Prostate gland (tissue), 2 donors: ENCODE measurements around the gene ARF6. TPM values are rescaled to one million over a fixed set of nuclear protein-coding genes. Genes with fewer than 3 reads are reported as not detected.

Experiments
- DNase-seq: peaks from one replicate; pipeline ENCODE4 v3.0.0-alpha.2; 2019; ENCODE audit warnings: low spot score
- H3K27ac ChIP-seq, 2 donors: fragments of 200-600 bp; sonication (generic); 2 replicates each; pipeline ENCODE4 v1.5.1; 2017 to 2019
- H3K27me3 ChIP-seq: fragments of 200-600 bp; sonication (generic); replicated peaks from 2 replicates; pipeline ENCODE4 v1.5.1; 2019; ENCODE audit not compliant: insufficient read depth
- H3K36me3 ChIP-seq, 2 donors: fragments of 200-600 bp; sonication (generic); 1 replicate in 1 of 2; 2 replicates in 1 of 2; pipeline versions ENCODE4 v1.5.1 to v1.8.1; 2017 to 2019
- H3K4me1 ChIP-seq: fragments of 200-600 bp; sonication (generic); replicated peaks from 2 replicates; pipeline ENCODE4 v1.5.1; 2019
- H3K4me3 ChIP-seq, 2 donors: fragments of 200-600 bp; sonication (generic); 2 replicates each; pipeline ENCODE4 v1.5.1; 2017 to 2019
- H3K9me3 ChIP-seq: fragments of 200-600 bp; sonication (generic); 2 replicates; pipeline ENCODE4 v1.5.1; 2017
- POLR2A ChIP-seq: fragments of 450-650 bp; IDR thresholded peaks from one replicate; pipeline ENCODE4 v1.6.1; 2016; ENCODE audit warnings: antibody characterized with exemption, mild to moderate bottlenecking
- POLR2AphosphoS5 ChIP-seq: sonication (generic); formaldehyde crosslinking; IDR thresholded peaks from one replicate; pipeline ENCODE4 v1.6.1; 2017; ENCODE audit warnings: antibody characterized with exemption
- WGBS: methylation state at CpG from one replicate; pipeline ENCODE4 v1.1.5; 2018; 5-methylcytosine and 5-hydroxymethylcytosine counted together
- intact Hi-C: fragments of 100-400 bp; cut with DNase I; formaldehyde crosslinking; loops from one replicate; pipeline ENCODE4 v1.14.2; 2022
- total RNA-seq, 2 donors: library from RNA; depleted of rRNA; stranded (reverse); fragments of >200 nt; gene quantifications; one replicate each; pipeline ENCODE4 v1.1.0, GENCODE V29; 2016
- TF ChIP-seq, protein P1 (sequence below), 4 experiments: fragments of 200-600 bp in 2 of 4; fragments of 450-650 bp in 2 of 4; sonication (generic) in 2 of 4; IDR thresholded peaks; 1 replicate in 3 of 4; 2 replicates in 1 of 4; pipeline ENCODE4 v1.5.1; 2016 to 2019; ENCODE audit warnings: antibody characterized with exemption in 4 of 4, mild to moderate bottlenecking in 2 of 4, moderate library complexity in 2 of 4

ARF6 gene
- total RNA-seq, 2 donors from 2014 or later, result 64.3 to 92.7 TPM

DNA sequence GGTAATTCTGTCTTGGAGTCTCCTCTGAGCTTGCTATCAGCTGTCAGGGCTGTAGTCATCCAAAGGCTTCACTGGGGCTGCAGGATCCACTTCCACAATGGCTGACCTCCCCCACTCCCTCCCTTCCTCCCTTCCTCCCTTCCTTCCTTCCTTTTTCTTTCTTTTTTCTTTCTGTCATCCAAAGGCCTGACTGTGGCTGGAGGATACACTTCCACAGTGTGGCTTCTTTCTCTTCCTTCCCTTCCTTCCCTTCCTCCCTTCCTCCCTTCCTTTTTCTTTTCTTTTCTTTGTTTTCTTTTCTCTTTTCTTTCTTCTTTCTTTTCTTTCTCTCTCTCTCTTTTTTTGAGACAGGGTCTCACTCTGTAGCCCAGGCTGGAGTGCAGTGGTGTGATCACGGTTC is 30.6 kb downstream of the ARF6 start:
- H3K4me1 ChIP-seq, result no peaks in the 10 kb centered on the region
- no peak for TF ChIP-seq POLR2A
- TF ChIP-seq POLR2AphosphoS5, result no peak
- TF ChIP-seq, protein P1, sequence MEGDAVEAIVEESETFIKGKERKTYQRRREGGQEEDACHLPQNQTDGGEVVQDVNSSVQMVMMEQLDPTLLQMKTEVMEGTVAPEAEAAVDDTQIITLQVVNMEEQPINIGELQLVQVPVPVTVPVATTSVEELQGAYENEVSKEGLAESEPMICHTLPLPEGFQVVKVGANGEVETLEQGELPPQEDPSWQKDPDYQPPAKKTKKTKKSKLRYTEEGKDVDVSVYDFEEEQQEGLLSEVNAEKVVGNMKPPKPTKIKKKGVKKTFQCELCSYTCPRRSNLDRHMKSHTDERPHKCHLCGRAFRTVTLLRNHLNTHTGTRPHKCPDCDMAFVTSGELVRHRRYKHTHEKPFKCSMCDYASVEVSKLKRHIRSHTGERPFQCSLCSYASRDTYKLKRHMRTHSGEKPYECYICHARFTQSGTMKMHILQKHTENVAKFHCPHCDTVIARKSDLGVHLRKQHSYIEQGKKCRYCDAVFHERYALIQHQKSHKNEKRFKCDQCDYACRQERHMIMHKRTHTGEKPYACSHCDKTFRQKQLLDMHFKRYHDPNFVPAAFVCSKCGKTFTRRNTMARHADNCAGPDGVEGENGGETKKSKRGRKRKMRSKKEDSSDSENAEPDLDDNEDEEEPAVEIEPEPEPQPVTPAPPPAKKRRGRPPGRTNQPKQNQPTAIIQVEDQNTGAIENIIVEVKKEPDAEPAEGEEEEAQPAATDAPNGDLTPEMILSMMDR (IDR thresholded peaks at IDR 0.05), result no peak
- H3K9me3 ChIP-seq, result no peaks in the 10 kb centered on the region
- H3K27me3 ChIP-seq, result no peaks in the 10 kb centered on the region
- intact Hi-C loops, result no loop called here
- H3K36me3 ChIP-seq, result no peaks in the 10 kb centered on the region
- no peak overlapping the region for H3K4me3 ChIP-seq
- H3K27ac ChIP-seq, result no peak overlapping the region
- DNase-seq, result no peak
- 88% methylated on average over 1 of the region's 1 CpG for WGBS

DNA sequence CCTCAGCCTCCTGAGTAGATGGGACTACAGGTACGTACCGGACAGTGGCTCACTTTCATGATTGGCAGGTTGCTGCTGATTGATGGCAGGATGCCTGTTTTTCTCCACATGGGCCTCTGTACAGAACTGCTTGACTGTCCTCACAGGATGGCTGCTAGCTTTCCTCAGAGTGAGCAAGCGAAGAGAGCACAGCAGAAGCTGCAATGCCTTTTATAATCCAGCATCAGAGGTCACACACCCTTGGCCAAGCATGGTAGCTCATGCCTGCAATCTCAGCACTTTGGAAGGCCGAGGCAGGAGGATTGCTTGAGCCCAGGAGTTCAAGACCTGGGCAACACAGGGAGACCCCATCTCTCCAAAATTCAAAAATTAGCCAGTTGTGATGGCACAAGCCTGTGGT is 31.0 kb downstream of the ARF6 start:
- no peak for DNase-seq
- Histone ChIP-seq H3K36me3 (no peaks in the 10 kb centered on the region), H3K4me3 (no peak overlapping the region), H3K27ac (no peak overlapping the region), H3K9me3 (no peaks in the 10 kb centered on the region), H3K27me3 (no peaks in the 10 kb centered on the region), H3K4me1 (no peaks in the 10 kb centered on the region)
- TF ChIP-seq POLR2AphosphoS5 (no peak), POLR2A (no peak)
- TF ChIP-seq, protein P1 (IDR thresholded peaks at IDR 0.05), result no peak
- 91% methylated on average over 4 of the region's 4 CpGs for WGBS
- intact Hi-C loops, result no loop called here

DNA sequence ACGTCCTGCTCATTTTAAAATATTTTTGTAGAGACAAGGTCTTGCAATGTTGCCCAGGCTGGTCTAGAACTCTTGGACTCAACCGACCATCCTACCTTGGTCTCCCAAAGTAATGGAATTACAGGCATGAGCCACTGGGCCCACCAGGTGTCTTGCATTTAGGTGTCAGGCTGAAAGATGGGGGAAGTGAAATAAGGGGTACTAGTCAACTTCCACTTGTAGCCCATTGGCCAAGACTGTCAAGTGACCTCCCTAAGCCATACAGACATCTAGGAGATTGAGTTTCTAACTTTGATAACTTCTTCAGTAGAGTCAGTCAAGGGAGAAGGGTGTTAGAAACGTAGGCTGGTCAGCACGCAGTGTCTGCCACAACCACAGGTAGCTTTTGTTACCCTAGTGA is 32.0 kb downstream of the ARF6 start:
- Histone ChIP-seq H3K4me1 (no peaks in the 10 kb centered on the region), H3K4me3 (no peak overlapping the region), H3K9me3 (no peaks in the 10 kb centered on the region), H3K27ac (no peak overlapping the region), H3K27me3 (no peaks in the 10 kb centered on the region), H3K36me3 (no peaks in the 10 kb centered on the region)
- TF ChIP-seq POLR2A, result no peak
- TF ChIP-seq, protein P1 (IDR thresholded peaks at IDR 0.05), result no peak
- no peak for TF ChIP-seq POLR2AphosphoS5
- intact Hi-C loops, result no loop called here
- 93% methylated on average over 4 of the region's 4 CpGs for WGBS
- DNase-seq, result no peak

DNA sequence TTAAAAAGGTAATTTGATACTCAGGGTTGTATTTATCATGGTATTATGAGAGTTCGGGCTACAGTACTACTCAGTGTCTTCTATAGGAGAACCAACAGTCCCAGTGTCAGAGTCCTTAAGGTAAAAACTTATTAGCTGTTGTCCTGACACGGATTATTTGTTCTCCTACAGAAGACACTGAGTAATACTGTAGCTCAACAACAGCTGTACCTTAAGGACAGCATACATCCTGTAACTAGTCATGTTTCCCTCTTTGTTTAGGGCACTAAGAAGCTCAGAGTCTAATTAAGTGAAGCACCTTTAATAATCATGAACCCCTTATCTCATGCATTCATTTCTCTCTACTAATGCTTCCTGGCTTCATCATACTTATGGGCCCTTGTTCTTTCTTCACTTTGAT is 33.9 kb downstream of the ARF6 start:
- TF ChIP-seq POLR2A, result no peak
- TF ChIP-seq, protein P1 (IDR thresholded peaks at IDR 0.05), result no peak
- TF ChIP-seq POLR2AphosphoS5, result no peak
- no peak overlapping the region for H3K27ac ChIP-seq
- H3K27me3 ChIP-seq, result no peaks in the 10 kb centered on the region
- no peak overlapping the region for H3K4me3 ChIP-seq
- intact Hi-C loops, result no loop called here
- no peaks in the 10 kb centered on the region for H3K36me3 ChIP-seq
- H3K4me1 ChIP-seq, result no peaks in the 10 kb centered on the region
- WGBS, result 77% methylated on average over 2 of the region's 2 CpGs
- no peak for DNase-seq
- H3K9me3 ChIP-seq, result no peaks in the 10 kb centered on the region

DNA sequence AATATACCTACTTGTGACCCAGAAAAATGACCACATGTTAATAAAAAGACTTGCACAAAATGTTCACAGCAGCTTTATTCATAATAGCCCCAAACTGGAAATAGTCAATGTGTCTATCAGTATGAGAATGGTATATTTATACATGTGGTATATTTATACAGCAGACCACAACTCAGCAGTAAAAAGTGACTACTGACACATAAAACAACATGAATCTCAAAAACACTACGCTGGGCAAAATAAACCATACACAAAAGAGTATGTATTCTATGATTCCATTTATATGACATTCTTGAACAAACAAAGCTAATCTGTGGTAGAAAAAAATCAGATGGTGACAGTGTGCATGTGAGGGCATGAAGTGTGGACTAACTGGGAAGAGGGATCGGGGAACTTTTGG is 35.1 kb downstream of the ARF6 start:
- Histone ChIP-seq H3K27ac (no peak overlapping the region), H3K4me1 (no peaks in the 10 kb centered on the region), H3K4me3 (no peak overlapping the region), H3K36me3 (no peaks in the 10 kb centered on the region), H3K27me3 (no peaks in the 10 kb centered on the region), H3K9me3 (no peaks in the 10 kb centered on the region)
- TF ChIP-seq POLR2AphosphoS5 (no peak), POLR2A (no peak)
- 42% methylated on average over 2 of the region's 2 CpGs for WGBS
- no peak for DNase-seq
- intact Hi-C loops, result no loop called here
